A549 (cell line): ENCODE results near the gene RPH3AL. TPM values are rescaled to one million over a fixed set of nuclear protein-coding genes. Genes with fewer than 3 reads are reported as not detected.

Experiments used
- BHLHE40 ChIP-seq: IDR thresholded peaks from 2 replicates; pipeline ENCODE4 v1.6.1; 2012; ENCODE audit warnings: low read depth, low read length, inconsistent platforms
- CBX8 ChIP-seq: fragments of 200-600 bp; sonication (generic); IDR thresholded peaks from 2 replicates; pipeline ENCODE4 v1.6.1; 2016
- CHD2 ChIP-seq: fragments of 150-350 bp; IDR thresholded peaks from 2 replicates; pipeline ENCODE4 v1.6.1; 2014; ENCODE audit warnings: low read length; ENCODE audit not compliant: partially characterized antibody
- CHD4 ChIP-seq: fragments of 200-600 bp; sonication (generic); IDR thresholded peaks from 2 replicates; pipeline ENCODE4 v1.6.1; 2016; ENCODE audit warnings: antibody characterized with exemption, mild to moderate bottlenecking, borderline replicate concordance
- EP300 ChIP-seq, 2 experiments: fragments of >200 bp; sonication (Bioruptor Twin); formaldehyde crosslinking; IDR thresholded peaks; 2 replicates in 1 of 2; 3 replicates in 1 of 2; pipeline ENCODE4 v1.6.1; 2016 to 2017
- ESRRA ChIP-seq: fragments of 150-350 bp; IDR thresholded peaks from 2 replicates; pipeline ENCODE4 v1.6.1; 2014; ENCODE audit warnings: mild to moderate bottlenecking, low read length, borderline replicate concordance
- FOSL2 ChIP-seq, 2 experiments: fragments of 450-650 bp in 1 of 2; fragments of >200 bp in 1 of 2; sonication (Bioruptor Twin) in 1 of 2; formaldehyde crosslinking; IDR thresholded peaks; 2 replicates each; pipeline versions ENCODE4 v1.5.0 to v1.6.1; 2016 to 2020; ENCODE audit warnings: mild to moderate bottlenecking in 1 of 2, moderate library complexity in 1 of 2
- FOXS1 ChIP-seq: fragments of 250-450 bp; sonication (Bioruptor Pico); IDR thresholded peaks from 2 replicates; pipeline ENCODE4 v1.5.0; 2020; ENCODE audit warnings: mild to moderate bottlenecking, moderate library complexity
- HEYL ChIP-seq: fragments of 250-450 bp; sonication (Bioruptor Pico); IDR thresholded peaks from 2 replicates; pipeline ENCODE4 v1.8.0; 2021; ENCODE audit warnings: mild to moderate bottlenecking, moderate library complexity
- HOXB5 ChIP-seq: fragments of 250-450 bp; sonication (Bioruptor Pico); IDR thresholded peaks from 2 replicates; pipeline ENCODE4 v1.5.0; 2020; ENCODE audit warnings: mild to moderate bottlenecking, moderate library complexity
- MAFK ChIP-seq: fragments of 450-650 bp; IDR thresholded peaks from 2 replicates; pipeline ENCODE4 v1.6.1; 2014; ENCODE audit not compliant: partially characterized antibody
- MAZ ChIP-seq: fragments of 150-350 bp; IDR thresholded peaks from 2 replicates; pipeline ENCODE4 v1.6.1; 2014; ENCODE audit warnings: antibody characterized with exemption, low read depth, low read length, borderline replicate concordance
- NR3C1 ChIP-seq: fragments of >200 bp; sonication (Bioruptor Twin); formaldehyde crosslinking; IDR thresholded peaks from 3 replicates; pipeline ENCODE4 v1.6.1; 2017
- PHF8 ChIP-seq: fragments of 200-600 bp; sonication (generic); IDR thresholded peaks from 2 replicates; pipeline ENCODE4 v1.6.1; 2016; ENCODE audit warnings: low read depth, mild to moderate bottlenecking, antibody characterized with exemption, moderate library complexity, borderline replicate concordance
- POLR2AphosphoS2 ChIP-seq: conservative IDR thresholded peaks from 2 replicates; pipeline ENCODE4 v1.6.1; 2012; ENCODE audit warnings: low read length, improper control_type of control experiment, inconsistent platforms
- RAD21 ChIP-seq, 2 experiments: fragments of >200 bp in 1 of 2; sonication (Bioruptor Twin) in 1 of 2; formaldehyde crosslinking in 1 of 2; IDR thresholded peaks in 1 of 2; conservative IDR thresholded peaks in 1 of 2; 2 replicates in 1 of 2; 3 replicates in 1 of 2; pipeline ENCODE4 v1.6.1; 2012 to 2018; ENCODE audit warnings: inconsistent platforms in 1 of 2
- RARB ChIP-seq: fragments of 250-450 bp; sonication (Bioruptor Pico); IDR thresholded peaks from 2 replicates; pipeline ENCODE4 v1.8.0; 2021; ENCODE audit warnings: mild to moderate bottlenecking, moderate library complexity
- RCOR1 ChIP-seq: fragments of 150-350 bp; IDR thresholded peaks from 2 replicates; pipeline ENCODE4 v1.6.1; 2014; ENCODE audit warnings: antibody characterized with exemption, low read length, low read depth
- SREBF2 ChIP-seq: fragments of 450-650 bp; IDR thresholded peaks from 2 replicates; pipeline ENCODE4 v1.6.1; 2014; ENCODE audit warnings: mild to moderate bottlenecking, moderate library complexity
- TP53 ChIP-seq: fragments of 250-450 bp; sonication (Bioruptor Pico); IDR thresholded peaks from 2 replicates; pipeline ENCODE4 v1.5.0; 2021; ENCODE audit warnings: mild to moderate bottlenecking, moderate library complexity
- ZFP36 ChIP-seq: fragments of 450-650 bp; IDR thresholded peaks from 2 replicates; pipeline ENCODE4 v1.6.1; 2014; ENCODE audit warnings: borderline replicate concordance; ENCODE audit not compliant: partially characterized antibody
- polyA plus RNA-seq, 4 experiments: library from polyadenylated mRNA; depleted of rRNA in 3 of 4; stranded (reverse); fragments of >200 nt; fragmentation: RNase III in 1 of 4; extraction: RNeasy Plus Mini Kit Qiagen cat#74134 plus additional on column Dnase treatment in 1 of 4; gene quantifications; 2 replicates in 3 of 4; 3 replicates in 1 of 4; pipeline ENCODE4 v1.2.3, GENCODE V29; 2011 to 2017
- TF ChIP-seq, protein P1 (sequence below): fragments of 200-600 bp; sonication (generic); IDR thresholded peaks from 2 replicates; pipeline ENCODE4 v1.6.1; 2016; ENCODE audit warnings: antibody characterized with exemption, mild to moderate bottlenecking, moderate library complexity
- TF ChIP-seq, protein P2 (sequence below): IDR thresholded peaks from 2 replicates; pipeline ENCODE4 v1.6.1; 2012
- TF ChIP-seq, protein P3 (sequence below): fragments of 250-450 bp; sonication (Bioruptor Pico); IDR thresholded peaks from 2 replicates; pipeline ENCODE4 v1.5.0; 2021; ENCODE audit warnings: mild to moderate bottlenecking, moderate library complexity, borderline replicate concordance
- TF ChIP-seq, protein P4 (sequence below): IDR thresholded peaks from 2 replicates; pipeline ENCODE4 v1.6.1; 2012; ENCODE audit warnings: low read depth, borderline replicate concordance
- TF ChIP-seq, protein P5 (sequence below): fragments of >200 bp; sonication (Bioruptor Twin); formaldehyde crosslinking; IDR thresholded peaks from 3 replicates; pipeline ENCODE4 v1.6.1; 2016

Gene RPH3AL
- polyA plus RNA-seq, 2 of the 4 experiments (the other 2 are of a cell fraction) = 23.3 to 31.1 TPM

DNA sequence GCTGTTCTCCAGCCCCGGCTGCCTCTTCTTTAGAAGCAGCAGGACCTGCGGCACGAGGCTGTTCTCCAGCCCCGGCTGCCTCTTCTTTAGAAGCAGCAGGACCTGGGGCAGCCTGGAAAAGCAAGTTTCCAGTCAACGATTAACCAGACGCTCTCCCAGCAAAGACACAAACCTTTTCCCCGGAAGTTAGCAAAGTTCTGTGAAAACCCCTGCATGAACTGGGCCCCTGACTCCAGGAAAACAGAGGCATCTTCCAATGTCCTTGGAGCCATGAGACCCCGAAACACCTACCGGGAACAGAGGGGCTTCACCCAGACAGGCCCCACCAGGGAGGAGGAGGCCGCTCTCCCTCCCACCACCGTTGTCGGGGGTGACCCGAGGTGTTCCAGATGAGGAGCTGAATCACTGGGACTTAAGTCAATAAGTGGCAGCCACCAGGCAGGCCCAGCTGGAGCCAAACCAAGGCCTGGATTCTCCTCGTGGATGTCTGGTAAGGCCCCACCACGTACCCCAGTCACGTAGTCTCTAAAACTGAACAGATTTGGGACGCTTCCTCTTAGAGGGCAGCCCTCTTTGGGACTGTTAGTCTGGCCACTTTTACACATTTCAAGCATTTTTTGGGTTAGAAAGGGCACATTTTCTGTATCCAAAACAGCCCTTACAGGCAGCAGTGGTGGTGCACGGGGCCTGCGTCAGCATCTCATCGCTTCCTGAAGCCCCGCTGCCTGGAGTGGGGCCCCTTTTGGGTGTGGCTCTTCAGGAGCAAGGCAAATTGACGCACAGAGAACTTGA is at the start of gene RPH3AL (continued):
- TF ChIP-seq, protein P1, sequence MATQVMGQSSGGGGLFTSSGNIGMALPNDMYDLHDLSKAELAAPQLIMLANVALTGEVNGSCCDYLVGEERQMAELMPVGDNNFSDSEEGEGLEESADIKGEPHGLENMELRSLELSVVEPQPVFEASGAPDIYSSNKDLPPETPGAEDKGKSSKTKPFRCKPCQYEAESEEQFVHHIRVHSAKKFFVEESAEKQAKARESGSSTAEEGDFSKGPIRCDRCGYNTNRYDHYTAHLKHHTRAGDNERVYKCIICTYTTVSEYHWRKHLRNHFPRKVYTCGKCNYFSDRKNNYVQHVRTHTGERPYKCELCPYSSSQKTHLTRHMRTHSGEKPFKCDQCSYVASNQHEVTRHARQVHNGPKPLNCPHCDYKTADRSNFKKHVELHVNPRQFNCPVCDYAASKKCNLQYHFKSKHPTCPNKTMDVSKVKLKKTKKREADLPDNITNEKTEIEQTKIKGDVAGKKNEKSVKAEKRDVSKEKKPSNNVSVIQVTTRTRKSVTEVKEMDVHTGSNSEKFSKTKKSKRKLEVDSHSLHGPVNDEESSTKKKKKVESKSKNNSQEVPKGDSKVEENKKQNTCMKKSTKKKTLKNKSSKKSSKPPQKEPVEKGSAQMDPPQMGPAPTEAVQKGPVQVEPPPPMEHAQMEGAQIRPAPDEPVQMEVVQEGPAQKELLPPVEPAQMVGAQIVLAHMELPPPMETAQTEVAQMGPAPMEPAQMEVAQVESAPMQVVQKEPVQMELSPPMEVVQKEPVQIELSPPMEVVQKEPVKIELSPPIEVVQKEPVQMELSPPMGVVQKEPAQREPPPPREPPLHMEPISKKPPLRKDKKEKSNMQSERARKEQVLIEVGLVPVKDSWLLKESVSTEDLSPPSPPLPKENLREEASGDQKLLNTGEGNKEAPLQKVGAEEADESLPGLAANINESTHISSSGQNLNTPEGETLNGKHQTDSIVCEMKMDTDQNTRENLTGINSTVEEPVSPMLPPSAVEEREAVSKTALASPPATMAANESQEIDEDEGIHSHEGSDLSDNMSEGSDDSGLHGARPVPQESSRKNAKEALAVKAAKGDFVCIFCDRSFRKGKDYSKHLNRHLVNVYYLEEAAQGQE = no peak
- TF ChIP-seq RCOR1 (no peak), HOXB5 (CRISPR knock-in tag) (no peak; the same call in none of the 2 replicates), FOSL2 (IDR thresholded peaks at IDR 0.05) (peak; percentile 62), FOSL2 (CRISPR knock-in tag; IDR thresholded peaks at IDR 0.05) (peak; percentile 90), CBX8 (no peak), ESRRA (no peak), HEYL (CRISPR knock-in tag) (peak; percentile 87), POLR2AphosphoS2 (no peak), RARB (CRISPR knock-in tag) (no peak; the same call in 1 of the 2 replicates), PHF8 (peak; percentile 27; the same call in 1 of the 2 replicates), FOXS1 (CRISPR knock-in tag) (no peak; the same call in none of the 2 replicates), BHLHE40 (peak; percentile 28; the same call in 1 of the 2 replicates), MAFK (peak; percentile 84), CHD2 (no peak), NR3C1 (no peak), MAZ (no peak), ZFP36 (peak; percentile 33), RAD21 (conservative IDR thresholded peaks at IDR 0.05 in 1 of 2, IDR thresholded peaks at IDR 0.05 in 1 of 2) (peak in 1 of 2 experiments; percentile 38; a peak in 3 of 5 replicates), TP53 (CRISPR knock-in tag) (peak; percentile 79; the same call in 1 of the 2 replicates), EP300 (IDR thresholded peaks at IDR 0.05) (peak in 1 of 2 experiments; percentile 88; a peak in 3 of 5 replicates), CHD4 (no peak), SREBF2 (no peak)
- TF ChIP-seq, protein P2, sequence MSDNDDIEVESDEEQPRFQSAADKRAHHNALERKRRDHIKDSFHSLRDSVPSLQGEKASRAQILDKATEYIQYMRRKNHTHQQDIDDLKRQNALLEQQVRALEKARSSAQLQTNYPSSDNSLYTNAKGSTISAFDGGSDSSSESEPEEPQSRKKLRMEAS = peak; percentile 90
- TF ChIP-seq, protein P3, sequence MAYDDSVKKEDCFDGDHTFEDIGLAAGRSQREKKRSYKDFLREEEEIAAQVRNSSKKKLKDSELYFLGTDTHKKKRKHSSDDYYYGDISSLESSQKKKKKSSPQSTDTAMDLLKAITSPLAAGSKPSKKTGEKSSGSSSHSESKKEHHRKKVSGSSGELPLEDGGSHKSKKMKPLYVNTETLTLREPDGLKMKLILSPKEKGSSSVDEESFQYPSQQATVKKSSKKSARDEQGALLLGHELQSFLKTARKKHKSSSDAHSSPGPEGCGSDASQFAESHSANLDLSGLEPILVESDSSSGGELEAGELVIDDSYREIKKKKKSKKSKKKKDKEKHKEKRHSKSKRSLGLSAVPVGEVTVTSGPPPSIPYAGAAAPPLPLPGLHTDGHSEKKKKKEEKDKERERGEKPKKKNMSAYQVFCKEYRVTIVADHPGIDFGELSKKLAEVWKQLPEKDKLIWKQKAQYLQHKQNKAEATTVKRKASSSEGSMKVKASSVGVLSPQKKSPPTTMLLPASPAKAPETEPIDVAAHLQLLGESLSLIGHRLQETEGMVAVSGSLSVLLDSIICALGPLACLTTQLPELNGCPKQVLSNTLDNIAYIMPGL (CRISPR knock-in tag) = peak; percentile 92
- TF ChIP-seq, protein P4, sequence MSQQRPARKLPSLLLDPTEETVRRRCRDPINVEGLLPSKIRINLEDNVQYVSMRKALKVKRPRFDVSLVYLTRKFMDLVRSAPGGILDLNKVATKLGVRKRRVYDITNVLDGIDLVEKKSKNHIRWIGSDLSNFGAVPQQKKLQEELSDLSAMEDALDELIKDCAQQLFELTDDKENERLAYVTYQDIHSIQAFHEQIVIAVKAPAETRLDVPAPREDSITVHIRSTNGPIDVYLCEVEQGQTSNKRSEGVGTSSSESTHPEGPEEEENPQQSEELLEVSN = peak; percentile 33
- TF ChIP-seq, protein P5, sequence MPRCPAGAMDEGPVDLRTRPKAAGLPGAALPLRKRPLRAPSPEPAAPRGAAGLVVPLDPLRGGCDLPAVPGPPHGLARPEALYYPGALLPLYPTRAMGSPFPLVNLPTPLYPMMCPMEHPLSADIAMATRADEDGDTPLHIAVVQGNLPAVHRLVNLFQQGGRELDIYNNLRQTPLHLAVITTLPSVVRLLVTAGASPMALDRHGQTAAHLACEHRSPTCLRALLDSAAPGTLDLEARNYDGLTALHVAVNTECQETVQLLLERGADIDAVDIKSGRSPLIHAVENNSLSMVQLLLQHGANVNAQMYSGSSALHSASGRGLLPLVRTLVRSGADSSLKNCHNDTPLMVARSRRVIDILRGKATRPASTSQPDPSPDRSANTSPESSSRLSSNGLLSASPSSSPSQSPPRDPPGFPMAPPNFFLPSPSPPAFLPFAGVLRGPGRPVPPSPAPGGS = peak; percentile 59
